PC-9 (cell line): ENCODE data around the gene HPX. TPM values are rescaled to one million over a fixed set of nuclear protein-coding genes. Genes with fewer than 3 reads are reported as not detected.

Experiments used
- BruUV-seq: library from RNA; stranded (reverse); fragments of 400-500 nt; replicated peaks from 2 replicates; lab custom pipeline; 2021; lab: Mats Ljungman, UMichigan
- CTCF ChIA-PET: fragments of 300-600 bp; sonication (Branson Sonifier 250); formaldehyde crosslinking; loops from one replicate; lab custom pipeline; 2022; ENCODE audit warnings: antibody characterized with exemption; lab: Charles Lee
- POLR2A ChIA-PET: fragments of 300-600 bp; sonication (Branson Sonifier 250); formaldehyde crosslinking; loops from one replicate; lab custom pipeline; 2022; ENCODE audit warnings: antibody characterized with exemption; ENCODE audit not compliant: unreplicated experiment; lab: Charles Lee
- DNase-seq, 2 experiments: peaks; one replicate each; pipeline versions ENCODE4 v3.0.0 to v3.0.0-alpha.2; 2015 to 2022; ENCODE audit warnings: mixed read lengths in 1 of 2
- H2AFZ ChIP-seq: fragments of 200-600 bp; sonication (generic); 2 replicates; pipeline ENCODE4 v1.8.1; 2017; ENCODE audit warnings: antibody characterized with exemption
- H3F3A ChIP-seq: fragments of 200-600 bp; sonication (generic); 2 replicates; pipeline ENCODE4 v1.8.1; 2017; ENCODE audit warnings: antibody characterized with exemption, mild to moderate bottlenecking, low read depth; ENCODE audit not compliant: insufficient read depth
- H3K27ac ChIP-seq: fragments of 200-600 bp; sonication (generic); 2 replicates; pipeline ENCODE4 v1.6.1; 2016; ENCODE audit warnings: mixed run types
- H3K27me3 ChIP-seq: fragments of 200-600 bp; sonication (generic); 2 replicates; pipeline ENCODE4 v1.6.1; 2016; ENCODE audit warnings: low read depth, mixed run types; ENCODE audit not compliant: insufficient read depth
- H3K36me3 ChIP-seq: fragments of 200-600 bp; sonication (generic); 2 replicates; pipeline ENCODE4 v1.6.1; 2016; ENCODE audit warnings: low read depth, mixed run types
- H3K4me1 ChIP-seq: fragments of 200-600 bp; sonication (generic); replicated peaks from 2 replicates; pipeline ENCODE4 v1.6.1; 2016; ENCODE audit warnings: mixed run types; ENCODE audit not compliant: insufficient read depth
- H3K4me2 ChIP-seq: fragments of 200-600 bp; sonication (generic); 2 replicates; pipeline ENCODE4 v1.6.1; 2017; ENCODE audit warnings: mixed run types
- H3K4me3 ChIP-seq: fragments of 200-600 bp; sonication (generic); 2 replicates; pipeline ENCODE4 v1.6.1; 2016; ENCODE audit warnings: mixed run types
- H3K79me2 ChIP-seq: fragments of 200-600 bp; sonication (generic); 2 replicates; pipeline ENCODE4 v1.6.1; 2017; ENCODE audit warnings: low read depth, mixed run types
- H3K9me2 ChIP-seq: fragments of 200-600 bp; sonication (generic); 2 replicates; pipeline ENCODE4 v1.8.1; 2017; ENCODE audit warnings: mild to moderate bottlenecking; ENCODE audit not compliant: insufficient read depth
- H3K9me3 ChIP-seq: fragments of 200-600 bp; sonication (generic); 2 replicates; pipeline ENCODE4 v1.8.1; 2016; ENCODE audit warnings: low read depth; ENCODE audit not compliant: insufficient read depth
- H4K20me1 ChIP-seq: fragments of 200-600 bp; sonication (generic); 2 replicates; pipeline ENCODE4 v1.8.1; 2017; ENCODE audit not compliant: insufficient read depth
- EZH2 ChIP-seq: fragments of 200-600 bp; sonication (generic); IDR thresholded peaks from 2 replicates; pipeline ENCODE4 v1.8.0; 2017; ENCODE audit warnings: antibody characterized with exemption, low read depth
- intact Hi-C: fragments of 100-400 bp; cut with micrococcal nuclease; formaldehyde crosslinking; loops from one replicate; pipeline ENCODE4 v1.10.0; 2022; ENCODE audit not compliant: unreplicated experiment
- total RNA-seq: library from RNA; stranded (reverse); gene quantifications from 2 replicates; pipeline ENCODE4 v1.2.3, GENCODE V29; 2021
- TF ChIP-seq, protein P1 (sequence below): fragments of 200-600 bp; sonication (generic); conservative IDR thresholded peaks from 2 replicates; pipeline ENCODE4 v1.6.1; 2017; ENCODE audit warnings: mixed run types, antibody characterized with exemption, mild to moderate bottlenecking, moderate library complexity

HPX gene
- total RNA-seq, 1 experiment from 2014 or later, result 0.68 TPM

DNA sequence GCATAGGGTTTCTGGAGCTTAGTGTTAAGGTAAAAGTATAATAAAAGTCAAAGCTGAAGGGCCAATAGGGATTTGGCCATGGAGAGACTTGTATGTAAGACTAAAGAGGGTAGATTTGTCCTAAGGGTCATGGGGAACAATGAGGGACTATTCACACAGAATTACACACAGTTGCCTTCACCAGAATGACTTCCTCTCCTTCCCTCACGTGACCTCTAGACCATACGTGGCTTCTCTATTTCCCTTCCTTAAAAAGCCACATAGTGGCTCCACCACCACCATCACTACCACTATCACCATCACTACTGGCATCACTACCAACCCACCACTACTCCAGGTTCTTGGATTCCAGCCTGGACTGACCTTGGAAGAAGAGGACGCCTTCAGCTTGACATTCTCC lies 2.8 kb downstream of the HPX start:
- H3K9me3 ChIP-seq, result no peaks in the 10 kb centered on the region
- no peaks in the 10 kb centered on the region for H3K36me3 ChIP-seq
- no peak overlapping the region for H3K4me3 ChIP-seq
- DNase-seq, result no peak
- H3F3A ChIP-seq, result no peaks in the 10 kb centered on the region
- no peak overlapping the region for H3K27ac ChIP-seq
- H2AFZ ChIP-seq, result no peak overlapping the region
- no peaks in the 10 kb centered on the region for H3K27me3 ChIP-seq
- ChIA-PET CTCF (no interaction called here), POLR2A (no interaction called here)
- intact Hi-C loops, result no loop called here
- H3K9me2 ChIP-seq, result no peaks in the 10 kb centered on the region
- no peaks in the 10 kb centered on the region for H3K4me1 ChIP-seq
- BruUV-seq, result no TSS peak
- no peaks in the 10 kb centered on the region for H4K20me1 ChIP-seq
- no peak for TF ChIP-seq EZH2
- TF ChIP-seq, protein P1, sequence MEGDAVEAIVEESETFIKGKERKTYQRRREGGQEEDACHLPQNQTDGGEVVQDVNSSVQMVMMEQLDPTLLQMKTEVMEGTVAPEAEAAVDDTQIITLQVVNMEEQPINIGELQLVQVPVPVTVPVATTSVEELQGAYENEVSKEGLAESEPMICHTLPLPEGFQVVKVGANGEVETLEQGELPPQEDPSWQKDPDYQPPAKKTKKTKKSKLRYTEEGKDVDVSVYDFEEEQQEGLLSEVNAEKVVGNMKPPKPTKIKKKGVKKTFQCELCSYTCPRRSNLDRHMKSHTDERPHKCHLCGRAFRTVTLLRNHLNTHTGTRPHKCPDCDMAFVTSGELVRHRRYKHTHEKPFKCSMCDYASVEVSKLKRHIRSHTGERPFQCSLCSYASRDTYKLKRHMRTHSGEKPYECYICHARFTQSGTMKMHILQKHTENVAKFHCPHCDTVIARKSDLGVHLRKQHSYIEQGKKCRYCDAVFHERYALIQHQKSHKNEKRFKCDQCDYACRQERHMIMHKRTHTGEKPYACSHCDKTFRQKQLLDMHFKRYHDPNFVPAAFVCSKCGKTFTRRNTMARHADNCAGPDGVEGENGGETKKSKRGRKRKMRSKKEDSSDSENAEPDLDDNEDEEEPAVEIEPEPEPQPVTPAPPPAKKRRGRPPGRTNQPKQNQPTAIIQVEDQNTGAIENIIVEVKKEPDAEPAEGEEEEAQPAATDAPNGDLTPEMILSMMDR, result no peak
- H3K79me2 ChIP-seq, result no peaks in the 10 kb centered on the region
- no peak overlapping the region for H3K4me2 ChIP-seq

DNA sequence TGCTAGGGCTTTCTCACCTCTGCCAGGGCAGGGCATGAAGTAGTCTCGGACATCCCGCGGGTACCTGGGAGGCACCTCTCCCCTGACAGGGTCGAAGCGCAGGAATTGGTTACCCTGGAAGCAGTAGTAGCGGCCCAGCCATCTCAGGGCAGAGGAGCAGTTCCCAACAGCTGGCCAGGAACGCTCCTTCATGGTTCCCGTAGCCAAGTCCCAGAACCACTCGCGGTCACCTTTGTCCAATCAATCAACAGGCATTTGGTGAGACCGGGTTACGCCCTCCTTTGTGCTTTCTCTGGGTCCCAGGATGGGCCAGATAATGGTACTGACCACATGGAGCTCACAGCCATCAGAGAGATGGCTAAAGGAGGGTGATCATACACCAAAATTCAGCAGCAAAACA lies 3.4 kb downstream of the HPX start:
- TF ChIP-seq EZH2, result no peak
- TF ChIP-seq, protein P1, result no peak
- no peak overlapping the region for H3K4me2 ChIP-seq
- no peaks in the 10 kb centered on the region for H4K20me1 ChIP-seq
- H2AFZ ChIP-seq, result no peak overlapping the region
- intact Hi-C loops, result no loop called here
- no peak overlapping the region for H3K4me3 ChIP-seq
- no TSS peak for BruUV-seq
- ChIA-PET POLR2A (no interaction called here), CTCF (no interaction called here)
- no peaks in the 10 kb centered on the region for H3K4me1 ChIP-seq
- H3K9me2 ChIP-seq, result no peaks in the 10 kb centered on the region
- no peaks in the 10 kb centered on the region for H3K79me2 ChIP-seq
- no peaks in the 10 kb centered on the region for H3K27me3 ChIP-seq
- no peaks in the 10 kb centered on the region for H3K9me3 ChIP-seq
- no peak overlapping the region for H3K27ac ChIP-seq
- H3K36me3 ChIP-seq, result no peaks in the 10 kb centered on the region
- H3F3A ChIP-seq, result no peaks in the 10 kb centered on the region
- no peak for DNase-seq

DNA sequence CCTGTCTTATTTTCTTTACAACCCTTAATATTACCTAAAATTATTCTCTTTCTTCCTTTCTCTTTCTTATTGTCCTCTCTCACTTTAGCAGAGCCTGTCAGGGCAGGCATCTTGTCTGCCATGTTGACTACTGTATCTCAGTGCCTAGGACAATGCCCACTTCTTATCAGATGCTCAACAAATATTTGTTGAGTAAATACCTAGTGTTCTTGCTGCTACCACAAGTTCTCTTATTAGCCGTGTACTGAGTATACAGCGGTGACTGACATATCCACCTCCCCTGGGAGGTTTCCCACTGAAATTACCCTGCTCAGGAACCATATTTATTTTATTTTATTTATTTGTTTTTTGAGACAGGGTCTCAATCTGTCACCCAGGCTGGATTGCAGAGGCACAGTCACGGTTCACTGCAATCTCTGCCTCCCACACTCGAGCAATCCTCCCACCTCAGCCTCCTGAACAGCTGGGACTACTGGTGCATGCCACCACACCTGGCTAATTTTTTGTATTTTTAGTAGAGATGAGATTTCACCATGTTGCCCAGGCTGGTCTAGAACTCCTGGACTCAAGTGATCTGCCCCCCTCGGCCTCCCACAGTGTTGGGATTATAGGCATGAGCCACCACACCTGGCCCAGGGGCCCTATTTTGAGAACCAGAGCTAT lies 6.7 kb downstream of the HPX start:
- no peak overlapping the region for H3K27ac ChIP-seq
- DNase-seq, result no peak

More for the DNA sequence above, 6.7 kb downstream of the HPX start:
- H3F3A ChIP-seq, result no peaks in the 10 kb centered on the region
- 0 out of 2 replicates have a peak, but pooled peaks cover 3% of the 10 kb centered on the region for H3K4me1 ChIP-seq
- CTCF ChIA-PET, result no interaction called here
- no TSS peak for BruUV-seq
- no peaks in the 10 kb centered on the region for H4K20me1 ChIP-seq
- no peak overlapping the region for H3K4me2 ChIP-seq
- H2AFZ ChIP-seq, result no peak overlapping the region
- POLR2A ChIA-PET, result no interaction called here
- H3K4me3 ChIP-seq, result no peak overlapping the region
- H3K27me3 ChIP-seq, result no peaks in the 10 kb centered on the region
- no peaks in the 10 kb centered on the region for H3K9me2 ChIP-seq
- H3K79me2 ChIP-seq, result no peaks in the 10 kb centered on the region
- intact Hi-C loops, result loop anchor here (2.0 kb wide), 1 partner anchor 45 kb away; no protein-coding TSS in a partner anchor
- no peak for TF ChIP-seq EZH2
- TF ChIP-seq, protein P1, result no peak
- H3K36me3 ChIP-seq, result no peaks in the 10 kb centered on the region
- no peaks in the 10 kb centered on the region for H3K9me3 ChIP-seq
